Testis (tissue), 2 donors: ENCODE measurements around the gene IL1RAPL2.

ENCODE experiments used
- CTCF ChIP-seq, 3 experiments: fragments of 450-650 bp in 2 of 3; fragments of 200-600 bp in 1 of 3; sonication (generic) in 1 of 3; IDR thresholded peaks; one replicate each; pipeline ENCODE4 v1.5.1; 2016 to 2019; ENCODE audit warnings: antibody characterized with exemption in 3 of 3, mild to moderate bottlenecking in 2 of 3, moderate library complexity in 1 of 3
- POLR2A ChIP-seq: fragments of 450-650 bp; IDR thresholded peaks from one replicate; pipeline ENCODE4 v1.6.1; 2017; ENCODE audit warnings: antibody characterized with exemption, mild to moderate bottlenecking, moderate library complexity

DNA sequence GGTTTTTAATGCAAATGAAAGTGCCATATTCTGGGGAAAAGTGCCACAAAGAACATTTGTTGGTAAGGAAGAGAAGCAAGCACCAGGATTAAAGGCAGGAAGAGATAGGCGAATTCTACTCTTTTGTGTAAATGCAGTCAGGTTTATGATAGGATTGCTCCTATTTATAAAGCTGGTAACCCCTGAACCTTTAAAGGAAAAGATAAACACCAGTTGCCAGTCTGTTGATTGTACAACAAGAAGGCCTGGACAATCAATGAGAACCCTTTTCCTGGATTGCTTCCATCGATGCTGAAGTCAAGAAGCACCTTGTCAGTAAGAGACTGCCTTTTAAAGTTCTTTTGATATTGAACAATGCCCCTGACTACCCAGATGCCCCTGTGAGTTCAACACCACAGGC is 1098.2 kb downstream of the IL1RAPL2 start:
- no peak for TF ChIP-seq CTCF (IDR thresholded peaks at IDR 0.05)
- no peak for TF ChIP-seq POLR2A
